Measurements from ENCODE around the gene ONECUT3.

ONECUT3 gene

DNA sequence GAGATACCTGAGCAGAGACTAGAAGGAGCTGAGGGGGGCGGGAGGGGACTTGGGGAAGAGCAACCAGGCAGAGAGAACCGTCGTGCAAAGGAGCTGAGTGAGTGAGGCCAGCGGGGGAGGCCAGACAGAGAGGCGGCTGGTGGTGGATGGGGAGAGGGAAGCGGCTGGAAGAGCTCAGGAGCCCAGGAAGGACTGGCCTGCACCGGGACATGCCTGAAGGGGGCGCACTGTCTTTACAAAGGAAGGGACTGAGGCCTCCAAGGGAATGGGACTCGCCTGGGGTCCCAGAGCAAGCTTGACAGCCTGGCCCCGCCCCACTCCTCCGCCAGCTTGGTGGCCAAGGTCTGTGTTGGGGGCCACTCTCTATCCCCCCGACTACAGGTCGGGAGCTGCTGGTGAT is 14.9 kb downstream of the ONECUT3 start:
- DNase-seq (ENCODE audit: low spot score) = peak; percentile 51

DNA sequence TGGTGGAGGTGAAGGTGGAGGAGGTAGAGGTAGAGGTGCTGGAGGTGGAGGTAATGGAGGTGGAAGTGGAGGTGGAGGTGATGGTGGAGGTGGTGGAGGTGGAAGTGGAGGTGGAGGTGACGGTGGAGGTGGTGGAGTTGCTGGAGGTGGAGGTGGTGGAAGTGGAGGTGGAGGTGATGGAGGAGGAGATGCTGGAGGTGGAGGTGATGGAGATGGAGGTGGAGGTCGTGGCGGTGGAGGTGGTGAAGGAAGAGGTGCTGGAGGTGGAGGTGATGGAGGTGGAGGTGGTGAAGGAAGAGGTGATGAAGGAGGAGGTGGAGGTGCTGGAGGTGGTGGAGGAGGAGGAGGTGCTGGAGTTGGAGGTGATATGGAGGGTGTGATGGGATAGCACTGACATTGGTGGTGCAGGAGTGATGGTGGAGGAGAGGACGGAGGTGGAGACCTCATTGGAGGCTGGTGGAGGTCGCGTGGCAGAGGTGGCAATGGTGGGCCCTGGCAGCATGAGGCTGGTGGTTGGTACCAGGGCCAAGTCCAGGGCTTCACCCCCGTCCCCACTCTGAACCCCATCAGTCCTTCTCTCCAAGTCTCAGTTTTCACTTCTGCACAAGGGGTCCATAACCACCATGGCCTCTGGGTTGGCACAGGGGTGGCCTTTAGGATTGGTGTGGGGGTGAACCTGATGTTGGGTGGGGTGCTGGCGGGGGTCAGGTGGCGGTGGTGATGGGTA is 15.8 kb downstream of the ONECUT3 start:
- DNase-seq (ENCODE audit: low spot score) = no peak

DNA sequence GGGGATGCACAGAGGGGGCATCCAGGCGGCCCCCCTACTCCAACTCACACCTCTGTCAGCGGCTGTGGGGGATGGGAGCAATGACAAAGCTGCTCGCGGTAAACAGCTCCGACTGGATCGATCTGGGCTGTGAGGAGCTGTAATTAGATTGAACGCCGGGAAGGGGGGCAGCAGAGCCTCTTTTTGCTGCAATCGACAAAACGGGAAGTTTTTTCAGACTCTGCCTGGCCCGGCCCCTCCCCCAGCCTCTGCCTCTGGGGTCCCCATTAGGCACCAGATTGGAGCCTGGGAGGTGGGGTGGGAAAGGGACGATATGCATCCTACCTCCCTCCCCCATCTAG is 16.3 kb downstream of the ONECUT3 start:
- DNase-seq (ENCODE audit: low spot score) = no peak

DNA sequence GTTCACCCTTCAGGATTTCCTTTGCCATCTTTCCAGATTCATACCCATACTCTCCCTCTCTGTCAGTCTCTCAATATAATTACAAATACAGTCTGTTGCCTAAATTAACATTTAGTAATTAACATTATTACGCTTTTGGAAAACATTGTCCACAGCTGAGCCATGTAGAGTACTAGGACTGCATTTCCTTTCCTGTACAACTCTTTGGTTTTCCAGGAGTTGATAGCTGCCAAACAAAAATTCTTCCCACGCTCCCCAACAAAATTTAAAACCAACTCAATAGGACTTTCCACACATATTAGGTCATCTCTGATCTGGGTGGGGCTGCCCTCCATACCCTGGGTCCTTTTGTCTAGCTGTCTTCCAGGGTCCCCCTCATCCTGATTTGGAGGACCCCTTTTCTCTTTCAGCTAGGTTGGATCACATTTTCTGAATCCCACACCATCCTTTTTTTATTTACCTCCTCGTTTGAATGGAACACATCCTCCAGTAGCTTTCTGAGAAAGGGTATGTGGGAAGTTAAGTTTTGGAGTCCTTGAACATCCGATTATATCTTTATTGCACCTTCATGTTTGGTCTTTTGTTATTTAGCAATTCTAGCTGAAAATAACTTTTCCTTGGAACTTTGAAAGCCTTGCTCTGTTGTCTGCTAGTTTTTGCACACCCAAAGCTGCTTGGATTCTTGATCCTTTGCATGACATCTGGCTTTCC is 17.7 kb downstream of the ONECUT3 start:
- no peak for DNase-seq (ENCODE audit: low spot score)

DNA sequence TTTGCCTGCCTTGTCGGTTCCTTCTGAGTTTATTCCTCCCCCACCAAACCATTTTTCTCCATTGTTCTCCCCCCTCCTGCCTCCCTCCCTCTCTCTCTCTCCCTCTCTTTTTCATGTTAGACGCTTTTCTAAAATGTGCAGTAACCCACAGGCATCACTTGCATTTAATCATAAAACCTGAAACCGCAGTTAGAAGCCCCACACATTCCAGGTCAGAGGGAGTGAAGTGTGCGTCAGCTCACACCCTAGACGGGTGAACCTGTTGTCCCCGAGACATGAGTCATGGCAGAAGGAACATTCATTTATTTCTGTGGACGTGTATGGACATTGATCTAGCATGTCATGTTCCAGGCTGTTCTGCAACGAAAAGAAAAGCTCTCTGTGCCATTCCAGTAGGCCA is 19.9 kb downstream of the ONECUT3 start:
- no peak for DNase-seq (ENCODE audit: low spot score)

DNA sequence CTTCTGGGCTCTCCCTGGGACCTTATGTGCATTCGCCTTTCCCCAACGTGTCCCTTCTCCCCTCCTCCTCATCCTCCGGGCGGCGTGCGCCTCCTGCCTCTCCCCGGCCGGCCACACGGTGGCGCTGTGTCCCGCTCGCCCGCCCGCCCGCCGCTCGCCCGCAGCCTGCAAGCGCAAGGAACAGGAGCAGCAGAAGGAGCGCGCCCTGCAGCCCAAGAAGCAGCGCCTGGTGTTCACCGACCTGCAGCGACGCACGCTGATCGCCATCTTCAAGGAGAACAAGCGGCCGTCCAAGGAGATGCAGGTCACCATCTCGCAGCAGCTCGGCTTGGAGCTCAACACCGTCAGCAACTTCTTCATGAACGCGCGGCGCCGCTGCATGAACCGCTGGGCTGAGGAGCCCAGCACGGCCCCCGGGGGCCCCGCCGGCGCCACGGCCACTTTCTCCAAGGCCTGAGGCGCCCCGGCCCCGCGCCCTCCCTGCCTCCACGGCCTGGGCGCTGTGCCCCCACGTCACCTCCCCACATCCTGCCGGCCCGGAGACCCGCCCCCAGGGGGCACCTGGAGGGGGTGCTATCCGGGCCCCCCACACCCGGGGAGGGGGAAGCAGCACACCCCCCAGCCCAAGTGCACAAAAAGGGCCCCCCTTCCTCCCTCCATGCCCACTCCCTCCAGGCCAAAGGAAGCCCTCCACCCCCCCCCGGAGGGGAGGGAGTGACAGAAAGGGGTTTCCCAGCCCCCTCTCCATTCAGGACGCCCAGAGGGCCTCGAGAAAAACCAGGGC is 21.9 kb downstream of the ONECUT3 start:
- peak; percentile 57 for DNase-seq (ENCODE audit: low spot score)

DNA sequence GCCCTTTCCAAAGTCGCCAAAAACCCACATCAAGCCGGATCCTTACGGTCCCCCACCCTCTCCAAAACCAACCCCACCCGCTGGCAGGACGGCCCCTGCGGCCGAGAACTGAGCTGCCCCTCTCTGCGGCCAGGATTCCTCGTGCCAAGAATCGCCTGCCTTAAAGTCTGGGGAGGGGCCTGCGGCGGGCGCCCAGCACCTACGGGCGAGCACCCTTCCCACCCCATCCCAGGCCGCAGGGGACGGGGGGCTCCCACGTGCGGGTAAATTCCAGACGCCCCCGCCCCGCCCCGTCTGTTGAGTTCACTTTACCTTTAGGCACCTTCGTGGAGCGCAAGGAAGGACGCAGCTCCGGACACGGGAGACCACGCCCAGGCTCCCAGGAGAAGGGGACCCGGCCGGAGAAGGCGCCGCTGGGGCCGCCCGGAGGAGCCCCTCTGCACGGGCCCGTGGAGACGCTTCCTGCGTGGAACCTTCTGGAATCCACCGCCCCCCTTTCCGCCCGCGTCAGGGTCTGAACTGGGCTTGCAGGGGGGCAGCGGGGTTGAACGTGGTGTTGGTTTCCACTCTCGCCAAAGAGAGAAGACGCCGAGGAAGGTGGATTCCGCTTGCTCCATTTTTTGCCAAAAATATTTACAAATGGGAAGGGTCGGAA is 22.8 kb downstream of the ONECUT3 start:
- DNase-seq (ENCODE audit: low spot score) = no peak

DNA sequence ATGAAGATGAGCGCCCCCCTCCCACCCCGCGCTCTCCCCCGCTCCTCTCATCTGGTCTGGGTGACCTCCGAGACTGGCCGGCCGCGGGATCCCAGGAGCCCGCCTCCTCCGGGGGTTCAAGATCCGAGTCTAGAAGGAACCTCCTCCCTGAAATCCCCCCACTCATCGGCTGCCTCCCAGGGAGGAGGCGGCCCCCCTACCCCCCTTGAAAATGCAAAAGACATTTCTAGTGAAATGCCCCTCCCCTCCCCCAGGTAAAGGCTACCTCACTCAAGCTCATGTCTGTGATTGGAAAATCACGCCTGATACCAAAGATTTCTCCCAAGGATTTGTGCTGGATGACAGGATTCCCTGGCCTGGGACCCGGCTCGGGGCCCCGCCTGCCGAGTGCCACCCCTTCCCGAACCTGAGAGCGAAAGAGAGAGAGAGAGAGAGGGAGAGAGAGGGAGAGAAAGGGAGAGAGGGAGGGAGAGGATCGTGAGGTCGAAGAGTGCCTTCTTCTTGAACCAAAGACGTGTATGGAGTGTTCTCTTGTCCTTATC is 23.4 kb downstream of the ONECUT3 start:
- DNase-seq (ENCODE audit: low spot score) = no peak

DNA sequence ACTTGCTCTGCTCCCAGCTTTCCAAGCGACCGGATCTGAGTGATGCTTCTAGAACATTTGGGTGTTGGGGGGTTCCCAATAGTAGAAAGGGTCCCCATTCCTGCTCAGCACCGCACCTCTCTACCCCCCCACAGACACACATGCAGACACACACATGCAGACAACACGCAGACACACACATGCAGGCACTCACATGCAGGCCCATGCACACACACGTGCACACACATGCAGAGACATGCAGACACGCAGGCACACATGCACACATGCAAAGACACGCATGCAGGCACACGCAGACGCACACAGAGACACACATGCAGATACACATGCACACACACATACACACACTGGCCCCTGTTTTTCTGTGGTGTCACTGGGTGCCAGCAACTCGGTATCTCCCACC is 23.8 kb downstream of the ONECUT3 start:
- no peak for DNase-seq (ENCODE audit: low spot score)

DNA sequence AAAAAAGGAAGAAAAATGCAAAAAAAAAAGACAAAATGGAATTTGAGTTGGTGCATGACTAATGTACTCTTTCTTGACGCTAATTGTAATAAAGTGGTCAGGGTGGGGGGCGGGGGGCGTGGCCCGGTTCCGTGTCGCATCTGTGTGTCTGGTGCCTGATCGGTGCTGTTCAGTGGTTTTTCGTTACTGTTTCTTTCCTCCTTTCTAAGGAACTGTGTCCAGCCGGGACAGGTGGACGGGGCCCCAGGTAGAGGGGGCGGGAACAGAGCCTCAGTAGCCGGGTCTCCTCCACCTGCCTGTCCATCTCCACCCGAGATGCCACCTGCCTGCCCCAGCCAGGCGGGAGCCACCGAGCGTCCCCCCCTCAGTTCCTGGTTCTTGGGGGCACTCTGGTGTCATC is 26.3 kb downstream of the ONECUT3 start:
- DNase-seq (ENCODE audit: low spot score) = no peak

DNA sequence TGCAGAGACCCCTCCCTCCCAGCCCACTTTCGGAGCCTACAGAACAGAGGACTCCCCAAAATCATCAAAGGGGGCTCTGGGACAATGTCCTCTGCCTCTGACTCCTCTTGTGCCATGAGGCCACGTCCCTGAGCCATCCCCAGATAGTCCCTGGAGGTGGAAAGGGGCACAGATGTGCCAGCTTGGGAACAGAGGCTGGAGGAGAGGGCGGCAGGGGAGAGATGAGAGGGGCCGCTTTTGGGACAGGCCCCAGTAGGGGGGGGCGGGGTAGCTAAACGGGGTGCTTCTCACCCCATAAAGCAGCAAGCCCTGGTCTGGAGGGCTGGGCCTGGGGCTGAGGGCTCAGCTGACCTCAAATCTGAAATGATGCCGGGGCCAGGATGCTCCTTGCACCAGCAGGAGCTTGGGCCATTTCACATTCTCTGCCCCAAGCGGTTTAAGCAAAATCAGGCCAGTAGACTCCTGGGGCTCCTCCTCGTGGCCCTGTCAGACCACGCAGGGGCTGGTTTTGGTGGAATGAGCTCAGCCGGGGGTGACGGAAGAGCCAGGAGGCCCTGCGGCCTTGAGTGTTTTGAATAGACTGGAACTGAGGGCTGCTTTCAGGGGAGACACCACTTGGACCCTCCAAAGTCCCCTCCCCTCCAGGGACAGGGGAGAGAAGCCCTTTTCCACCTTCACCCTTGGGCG is 27.1 kb downstream of the ONECUT3 start:
- DNase-seq (ENCODE audit: low spot score) = peak; percentile 62

DNA sequence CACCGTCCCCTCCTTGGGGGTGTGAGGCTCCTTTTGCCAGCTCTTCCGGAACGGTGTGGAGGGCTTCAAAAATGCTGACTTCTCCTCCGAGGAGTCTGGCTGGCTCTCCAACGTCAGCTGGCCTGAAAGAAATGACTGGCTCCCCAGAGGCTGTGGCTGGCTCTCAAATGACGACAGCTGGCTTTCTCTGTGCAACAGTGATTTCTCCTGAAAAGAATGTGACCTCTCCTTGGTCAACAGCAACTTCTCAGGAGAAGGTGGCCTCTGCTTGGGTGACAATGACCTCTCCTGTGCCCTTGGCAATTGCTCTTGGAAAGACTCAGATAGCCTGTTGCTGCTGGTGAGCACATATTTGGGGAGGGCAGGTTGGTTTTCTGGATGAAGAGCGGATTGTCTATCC is 29.2 kb downstream of the ONECUT3 start:
- DNase-seq (ENCODE audit: low spot score) = no peak

DNA sequence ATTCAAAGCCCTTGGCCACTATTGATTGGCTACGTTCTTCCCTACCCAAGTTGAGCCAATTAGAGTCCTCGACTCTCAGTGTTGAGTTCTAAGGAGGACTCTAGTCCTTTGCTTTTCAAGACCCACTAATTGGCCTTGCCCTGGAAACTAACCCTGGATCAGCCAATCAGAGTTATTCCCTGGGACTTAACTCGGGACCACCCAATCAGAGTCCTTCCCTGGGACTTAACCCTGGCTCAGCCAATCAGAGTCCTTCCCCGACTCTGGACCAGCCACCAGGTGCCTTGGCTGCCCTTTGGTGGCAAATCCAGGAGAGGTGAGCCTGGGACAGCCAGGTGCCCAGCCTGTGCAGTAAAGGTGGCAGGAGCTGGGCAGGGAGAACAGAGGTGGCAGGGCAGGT is 30.0 kb downstream of the ONECUT3 start:
- no peak for DNase-seq (ENCODE audit: low spot score)

DNA sequence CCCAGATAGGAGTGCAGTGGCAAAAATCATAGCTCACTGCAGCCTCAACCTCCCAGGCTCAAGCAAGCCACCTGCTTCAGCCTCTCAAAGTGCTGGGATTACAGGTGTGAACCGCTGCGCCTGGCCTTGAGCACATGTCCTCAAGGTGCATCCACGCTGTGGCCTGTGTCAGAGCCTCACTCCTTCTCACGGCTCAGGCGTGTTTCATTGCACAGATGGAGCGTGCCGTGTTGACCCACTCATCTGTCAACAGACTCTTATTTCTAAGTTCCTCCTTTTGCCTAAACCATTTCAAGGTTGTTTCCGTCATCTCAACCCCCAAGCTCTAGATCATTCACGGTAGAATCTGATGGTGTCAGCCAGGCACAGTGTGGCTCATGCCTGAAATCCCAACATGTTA is 30.6 kb downstream of the ONECUT3 start:
- no peak for DNase-seq (ENCODE audit: low spot score)

DNA sequence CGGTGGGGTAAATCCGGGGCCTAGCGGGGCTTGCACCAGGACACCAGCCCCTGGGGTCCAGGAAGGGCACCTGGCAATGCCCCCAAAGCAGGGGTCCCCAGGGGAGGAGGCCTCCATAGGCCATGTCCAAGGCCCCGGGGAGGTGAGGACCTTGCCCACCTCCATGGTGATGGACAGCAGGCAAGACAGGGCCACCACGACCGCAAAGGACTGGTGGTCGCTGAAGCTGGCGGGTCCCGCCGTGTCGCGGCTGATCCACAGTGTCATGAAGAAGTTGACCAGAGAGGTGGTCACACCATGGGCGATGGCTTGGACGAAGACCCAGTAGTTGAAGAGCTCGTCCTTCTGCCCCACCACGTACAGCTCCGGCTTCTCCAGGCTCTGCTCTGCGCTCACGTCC is 32.0 kb downstream of the ONECUT3 start:
- no peak for DNase-seq (ENCODE audit: low spot score)

DNA sequence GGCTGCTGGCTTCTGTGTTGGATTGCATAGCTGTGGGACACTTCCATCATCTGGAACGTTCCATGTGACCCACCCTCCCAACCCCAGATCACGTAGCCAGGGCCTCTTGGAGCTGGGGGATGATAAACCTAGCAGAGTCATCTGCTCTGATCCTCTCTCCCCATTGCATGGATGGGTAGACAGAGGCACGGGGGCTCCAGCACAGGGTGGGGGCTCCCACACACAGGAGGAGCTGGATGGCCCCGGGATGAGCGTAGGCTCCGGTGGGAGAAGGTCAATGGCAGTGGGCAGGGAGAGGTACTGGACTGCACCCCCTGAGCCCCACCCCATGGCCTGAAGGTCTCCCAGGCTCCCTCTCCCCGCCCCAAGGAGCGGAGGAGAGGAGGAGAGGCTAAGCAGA is 33.4 kb downstream of the ONECUT3 start:
- DNase-seq (ENCODE audit: low spot score) = no peak

DNA sequence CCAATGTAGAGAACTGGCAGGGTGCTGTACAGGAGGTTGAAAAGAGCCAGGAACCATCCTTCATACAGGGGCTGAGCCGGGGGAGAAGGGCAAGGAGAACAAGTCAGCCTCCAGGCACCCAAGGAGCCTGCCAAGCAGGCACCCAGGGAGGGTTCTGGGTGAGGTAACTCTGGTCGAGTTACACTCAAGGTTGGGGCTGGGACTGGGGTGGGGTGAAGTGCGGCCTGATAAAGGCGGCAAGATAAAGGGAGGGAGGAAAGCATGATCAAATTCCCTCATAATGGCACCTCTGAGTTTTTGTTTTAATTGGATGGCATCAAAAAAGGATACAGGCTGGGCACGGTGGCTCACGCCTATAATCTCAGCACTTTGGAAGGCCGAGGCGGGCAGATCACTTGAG is 33.8 kb downstream of the ONECUT3 start:
- DNase-seq (ENCODE audit: low spot score) = no peak

DNA sequence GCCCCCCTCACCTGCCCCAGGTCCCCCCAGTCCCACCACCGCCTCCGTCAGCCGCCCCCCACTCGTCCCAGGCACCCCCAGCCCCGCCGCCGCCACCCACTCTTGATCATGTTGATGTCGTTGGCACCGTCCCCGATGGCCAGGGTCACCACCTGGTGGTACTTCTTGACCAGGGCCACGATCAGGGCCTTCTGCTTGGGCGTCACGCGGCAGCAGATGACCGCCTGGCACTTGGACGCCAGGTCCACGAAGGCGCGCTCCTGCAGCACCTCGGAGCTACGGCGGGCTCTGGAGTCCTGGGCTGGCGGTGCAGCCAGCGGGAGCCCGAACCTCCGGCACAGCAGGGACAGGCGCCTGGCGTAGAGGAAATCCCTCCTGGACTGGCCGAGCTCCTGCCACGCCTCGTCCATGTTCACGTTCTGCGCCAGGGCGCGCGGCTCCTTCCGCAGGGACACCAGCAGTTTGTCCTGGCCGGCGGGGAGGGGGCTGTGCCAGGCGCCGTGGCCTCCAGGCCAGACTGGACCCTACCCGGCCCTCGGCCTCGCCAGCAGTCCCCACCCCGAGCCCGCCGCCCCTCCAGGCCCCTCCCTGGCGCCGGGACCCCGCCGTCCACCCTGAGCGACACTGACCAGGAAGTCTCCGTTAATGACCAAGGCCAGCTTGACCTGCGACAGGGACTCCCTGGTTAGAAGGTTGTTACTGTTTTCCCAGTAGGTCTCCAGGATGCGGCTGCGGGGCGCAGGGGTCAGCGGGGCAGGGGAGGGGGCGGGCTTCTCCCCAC is 36.1 kb downstream of the ONECUT3 start:
- no peak for DNase-seq (ENCODE audit: low spot score)

DNA sequence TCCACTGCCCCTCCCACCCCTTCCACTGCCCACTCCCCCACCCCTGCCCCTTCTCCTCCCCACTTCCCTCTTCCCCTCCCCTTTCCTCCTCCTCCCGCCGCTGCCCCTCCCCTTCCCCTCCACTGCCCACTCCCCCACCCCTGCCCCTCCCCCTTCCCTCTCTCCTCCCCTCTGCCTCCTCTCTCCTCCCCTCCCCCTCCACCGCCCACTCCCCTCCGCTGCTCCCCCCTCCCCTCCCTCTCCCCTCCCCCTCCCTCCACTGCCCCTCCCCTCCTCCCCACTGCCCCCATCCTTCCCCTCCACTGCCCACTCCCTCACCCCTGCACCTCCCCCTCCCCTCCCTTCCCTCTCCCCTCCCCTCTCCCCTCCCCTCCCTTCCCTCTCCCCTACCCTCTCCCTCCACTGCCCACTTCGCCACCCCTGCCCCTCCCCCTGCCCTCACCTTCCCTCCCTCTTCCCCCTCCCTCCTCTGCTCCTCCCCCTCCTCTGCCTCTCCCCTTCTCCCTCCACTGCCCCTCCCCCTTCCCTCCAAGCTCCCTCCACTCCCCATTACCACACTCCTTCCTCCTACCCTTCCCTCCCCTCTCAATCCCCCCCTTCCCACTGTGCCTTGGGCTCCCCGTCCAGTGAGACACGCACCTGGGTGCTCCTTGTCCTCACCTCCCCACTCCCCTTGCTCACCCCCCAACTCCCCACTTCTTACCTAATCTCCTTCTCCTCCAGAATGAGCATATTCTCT is 36.9 kb downstream of the ONECUT3 start:
- no peak for DNase-seq (ENCODE audit: low spot score)

DNA sequence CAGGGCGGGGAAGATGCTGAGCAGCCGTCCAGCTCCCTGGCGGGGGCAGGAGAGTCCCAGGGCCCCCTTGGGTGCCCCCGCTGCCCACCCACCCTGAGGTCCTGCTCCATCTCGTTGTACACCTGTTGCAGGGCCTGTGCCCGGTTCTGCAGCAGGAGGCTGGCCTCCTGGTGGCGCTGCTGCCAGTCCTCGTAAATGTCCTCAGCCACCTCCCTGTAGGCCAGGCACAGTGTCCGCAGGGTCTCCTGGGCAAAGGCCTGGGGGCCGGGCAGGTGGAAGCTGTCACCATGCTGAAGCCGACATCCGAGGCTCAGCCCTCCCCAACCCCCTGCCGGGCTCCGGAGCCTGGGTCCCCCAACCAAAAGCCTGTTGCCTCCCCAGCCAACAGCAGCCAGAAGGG is 38.6 kb downstream of the ONECUT3 start:
- no peak for DNase-seq (ENCODE audit: low spot score)
